ENCODE measurements around the gene CD8B2.
"Not testable (repeated sequence)": the region's sequence is repeated elsewhere in the genome, so short reads cannot be mapped to it uniquely, and the experiment has no call there.

- TF ChIP-seq CTCF (conservative IDR thresholded peaks at IDR 0.05; ENCODE audit: low read length); EZH2phosphoT487 (IDR thresholded peaks at IDR 0.05; ENCODE audit: borderline replicate concordance, low read depth, low read length): not testable (repeated sequence)
Observed at GRCh38 chr2:106487386-106488191, 425 bp downstream of the CD8B2 start.
